Hepatocyte (in vitro differentiated cells): ENCODE measurements around the gene KRT14.

Experiments used
- CTCF ChIP-seq: fragments of 200-600 bp; sonication (generic); IDR thresholded peaks from 2 replicates; pipeline ENCODE4 v1.5.1; 2016; ENCODE audit warnings: antibody characterized with exemption, mild to moderate bottlenecking; ENCODE audit not compliant: poor library complexity
- EZH2 ChIP-seq: fragments of 200-600 bp; sonication (generic); IDR thresholded peaks from 2 replicates; pipeline ENCODE4 v1.6.1; 2016; ENCODE audit warnings: antibody characterized with exemption, mild to moderate bottlenecking, borderline replicate concordance

GRCh38 chr17:41599680-41600079 lies 13.0 kb upstream of the KRT14 start:
- TF ChIP-seq CTCF: no peak
- no peak for TF ChIP-seq EZH2
